ENCODE data around the gene PAPPA2. TPM values are rescaled to one million over a fixed set of nuclear protein-coding genes. Genes with fewer than 3 reads are reported as not detected.

PAPPA2 gene
- total RNA-seq, 2 donors from 2014 or later = 1.3 TPM; not detected in 1

GRCh38 chr1:176768532-176768931 lies 305.6 kb downstream of the PAPPA2 start:
- H3K4me3 ChIP-seq (ENCODE audit: low read length) = no peak overlapping the region
- Mint-ChIP-seq H3K27me3 (ENCODE audit: insufficient read depth) (peaks cover 2% of the 10 kb centered on the region), H3K27ac (no peak overlapping the region), H3K36me3 (ENCODE audit: low read depth) (no peaks in the 10 kb centered on the region), H3K4me1 (peaks cover 6% of the 10 kb centered on the region), H3K9me3 (no peaks in the 10 kb centered on the region), H3K4me3 (no peak overlapping the region)
- H3K9me3 ChIP-seq (ENCODE audit: control insufficient read depth, low read length) = no peaks in the 10 kb centered on the region
- no peaks in the 10 kb centered on the region for H3K4me1 ChIP-seq (ENCODE audit: control insufficient read depth, insufficient read depth, low read length)
- H3K9ac ChIP-seq (ENCODE audit: extremely low read depth, low read length, poor library complexity, severe bottlenecking) = no peak overlapping the region
- 93% methylated on average over 4 of the region's 4 CpGs; no CpG with 5 or more reads in 1 of the 2 experiments for WGBS, 2 experiments (ENCODE audit: insufficient coverage in 1 of 2, insufficient read length in 1 of 2)
- H3K36me3 ChIP-seq (ENCODE audit: control insufficient read depth, insufficient read depth, low read length) = no peaks in the 10 kb centered on the region
- no peak overlapping the region for H3K27ac ChIP-seq (ENCODE audit: low read depth, low read length)
- TF ChIP-seq CTCF (conservative IDR thresholded peaks at IDR 0.05) = no peak
- no peaks in the 10 kb centered on the region for H3K27me3 ChIP-seq (ENCODE audit: control insufficient read depth, insufficient read depth, low read length, poor library complexity, severe bottlenecking)
- DNase-seq = no peak

- Histone ChIP-seq H3K4me1 (ENCODE audit: control insufficient read depth, insufficient read depth, low read length) (no peaks in the 10 kb centered on the region), H3K9me3 (ENCODE audit: control insufficient read depth, low read length) (no peaks in the 10 kb centered on the region), H3K27ac (ENCODE audit: low read depth, low read length) (no peak overlapping the region), H3K36me3 (ENCODE audit: control insufficient read depth, insufficient read depth, low read length) (no peaks in the 10 kb centered on the region), H3K9ac (ENCODE audit: extremely low read depth, low read length, poor library complexity, severe bottlenecking) (no peak overlapping the region), H3K4me3 (ENCODE audit: low read length) (no peak overlapping the region), H3K27me3 (ENCODE audit: control insufficient read depth, insufficient read depth, low read length, poor library complexity, severe bottlenecking) (no peaks in the 10 kb centered on the region)
- no peak for TF ChIP-seq CTCF (conservative IDR thresholded peaks at IDR 0.05)
- H3K4me1 Mint-ChIP-seq = peaks cover 6% of the 10 kb centered on the region
- H3K36me3 Mint-ChIP-seq (ENCODE audit: low read depth) = no peaks in the 10 kb centered on the region
- peaks cover 2% of the 10 kb centered on the region for H3K27me3 Mint-ChIP-seq (ENCODE audit: insufficient read depth)
- 87 to 100% methylated on average over 1 to 2 of the region's 2 CpGs for WGBS, 2 experiments (ENCODE audit: insufficient coverage in 1 of 2, insufficient read length in 1 of 2)
- H3K4me3 Mint-ChIP-seq = no peak overlapping the region
- no peak overlapping the region for H3K27ac Mint-ChIP-seq
- no peak for DNase-seq
- no peaks in the 10 kb centered on the region for H3K9me3 Mint-ChIP-seq
Measured at GRCh38 chr1:176770066-176770465, 307.1 kb downstream of the PAPPA2 start.

GRCh38 chr1:176773038-176773437 lies 310.1 kb downstream of the PAPPA2 start:
- Mint-ChIP-seq H3K36me3 (ENCODE audit: low read depth) (no peaks in the 10 kb centered on the region), H3K27me3 (ENCODE audit: insufficient read depth) (peaks cover 2% of the 10 kb centered on the region), H3K9me3 (no peaks in the 10 kb centered on the region), H3K4me1 (peaks cover 4% of the 10 kb centered on the region), H3K27ac (no peak overlapping the region), H3K4me3 (no peak overlapping the region)
- Histone ChIP-seq H3K9ac (ENCODE audit: extremely low read depth, low read length, poor library complexity, severe bottlenecking) (no peak overlapping the region), H3K27me3 (ENCODE audit: control insufficient read depth, insufficient read depth, low read length, poor library complexity, severe bottlenecking) (no peaks in the 10 kb centered on the region), H3K4me3 (ENCODE audit: low read length) (no peak overlapping the region), H3K36me3 (ENCODE audit: control insufficient read depth, insufficient read depth, low read length) (no peaks in the 10 kb centered on the region), H3K9me3 (ENCODE audit: control insufficient read depth, low read length) (no peaks in the 10 kb centered on the region), H3K27ac (ENCODE audit: low read depth, low read length) (no peak overlapping the region), H3K4me1 (ENCODE audit: control insufficient read depth, insufficient read depth, low read length) (no peaks in the 10 kb centered on the region)
- WGBS, 2 experiments (ENCODE audit: insufficient coverage in 1 of 2, insufficient read length in 1 of 2) = 66 to 70% methylated on average over 3 to 4 of the region's 4 CpGs
- DNase-seq = no peak
- no peak for TF ChIP-seq CTCF (conservative IDR thresholded peaks at IDR 0.05)

All from endodermal cell (in vitro differentiated cells).